Sigmoid colon (tissue), 7 donors: ENCODE data around the gene SPATA31E1. TPM values are rescaled to one million over a fixed set of nuclear protein-coding genes. Genes with fewer than 3 reads are reported as not detected.
"Not testable (repeated sequence)": the region's sequence is repeated elsewhere in the genome, so short reads cannot be mapped to it uniquely, and the experiment has no call there.

ENCODE experiments used
- DNase-seq: peaks from one replicate; pipeline ENCODE4 v3.0.0-alpha.2; 2019
- H3K27ac ChIP-seq, 4 donors: fragments of 200-600 bp; sonication (generic); one replicate each; pipeline ENCODE4 v1.5.1; 2016 to 2019; ENCODE audit warnings: mild to moderate bottlenecking in 1 of 4
- H3K27me3 ChIP-seq, 3 donors: fragments of 200-600 bp; sonication (generic); one replicate each; pipeline ENCODE4 v1.5.1; 2019; ENCODE audit warnings: mild to moderate bottlenecking in 1 of 3
- H3K36me3 ChIP-seq, 4 donors: fragments of 200-600 bp; sonication (generic); one replicate each; pipeline ENCODE4 v1.5.1; 2016 to 2019
- H3K4me1 ChIP-seq, 4 donors: fragments of 200-600 bp; sonication (generic); one replicate each; pipeline ENCODE4 v1.5.1; 2017 to 2019
- H3K4me3 ChIP-seq, 4 donors: fragments of 200-600 bp; sonication (generic); one replicate each; pipeline ENCODE4 v1.5.1; 2017 to 2019; ENCODE audit warnings: mild to moderate bottlenecking in 2 of 4, moderate library complexity in 1 of 4
- H3K9me3 ChIP-seq, 4 donors: fragments of 200-600 bp in 3 of 4; sonication (generic) in 3 of 4; one replicate each; pipeline versions ENCODE4 v1.5.1 to v1.6.1; 2013 to 2019
- CTCF ChIP-seq, 4 experiments: fragments of 450-650 bp in 3 of 4; fragments of 200-600 bp in 1 of 4; IDR thresholded peaks; one replicate each; pipeline ENCODE4 v1.5.1; 2016 to 2019; ENCODE audit warnings: antibody characterized with exemption in 4 of 4, mild to moderate bottlenecking in 3 of 4, moderate library complexity in 2 of 4
- EP300 ChIP-seq, 4 donors: sonication (generic); formaldehyde crosslinking; IDR thresholded peaks; one replicate each; pipeline ENCODE4 v1.6.1; 2017; ENCODE audit warnings: antibody characterized with exemption in 4 of 4
- POLR2A ChIP-seq, 2 donors: fragments of 450-650 bp; IDR thresholded peaks; one replicate each; pipeline ENCODE4 v1.6.1; 2016; ENCODE audit warnings: antibody characterized with exemption in 2 of 2, mild to moderate bottlenecking in 2 of 2, moderate library complexity in 2 of 2
- POLR2AphosphoS5 ChIP-seq, 4 donors: sonication (generic); formaldehyde crosslinking; IDR thresholded peaks; one replicate each; pipeline ENCODE4 v1.6.1; 2017; ENCODE audit warnings: antibody characterized with exemption in 4 of 4
- WGBS, 2 donors: extraction: QIAGEN DNeasy Blood & Tissue Kit; methylation state at CpG; one replicate each; pipeline ENCODE4 v1.1.7; 2013; 5-methylcytosine and 5-hydroxymethylcytosine counted together
- intact Hi-C: fragments of 100-400 bp; cut with DNase I; formaldehyde crosslinking; loops from one replicate; pipeline ENCODE4 v1.15.1; 2023
- polyA plus RNA-seq, 3 donors: library from polyadenylated mRNA; stranded (reverse); fragments of 200-250 nt; gene quantifications; one replicate each; pipeline ENCODE4 v1.2.3, GENCODE V29; 2013
- total RNA-seq, 4 donors: library from RNA; depleted of rRNA; stranded (reverse); fragments of >200 nt; gene quantifications; one replicate each; pipeline ENCODE4 v1.1.0, GENCODE V29; 2016
- donor health status: healthy with polysubstance abuse.
- donor health status: Bipolar disorder and iron deficiency.
- donor health status: healthy.

The SPATA31E1 gene
- total and polyA plus RNA-seq, 7 donors, result 0.01 TPM; not detected in 6

DNA sequence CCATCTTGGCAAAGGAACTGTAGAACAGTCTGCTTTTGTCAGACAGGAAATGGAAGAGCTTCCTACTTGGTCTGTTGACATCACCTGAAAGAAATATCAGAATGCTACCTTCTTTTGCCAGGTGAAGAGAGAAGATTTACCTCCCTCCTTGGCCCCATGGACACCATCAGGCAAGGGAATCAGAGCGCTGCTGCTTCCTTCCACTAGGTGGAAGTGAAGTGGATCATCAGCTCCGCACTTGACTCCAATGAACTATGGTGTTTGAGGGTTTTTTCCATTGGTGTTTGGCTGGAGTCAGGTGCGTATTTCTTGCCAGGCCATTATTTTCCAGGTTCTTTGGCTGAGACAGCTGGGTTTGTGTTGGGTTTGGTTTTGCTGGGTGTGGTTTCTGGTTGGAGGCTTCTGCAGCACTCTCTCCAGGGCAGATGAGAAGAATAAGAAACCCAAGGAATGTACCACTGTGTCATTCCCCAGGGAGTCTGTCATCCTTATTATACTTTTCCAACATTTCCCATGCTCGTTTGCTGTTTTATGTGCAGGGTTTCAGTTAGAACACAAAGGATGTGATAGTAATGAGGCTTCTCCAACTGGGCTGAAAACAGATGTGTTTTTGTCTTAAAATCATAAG lies 12.4 kb downstream of the SPATA31E1 start:
- Histone ChIP-seq H3K9me3 (no peaks in the 10 kb centered on the region), H3K4me1 (no peaks in the 10 kb centered on the region), H3K36me3 (no peaks in the 10 kb centered on the region), H3K4me3 (no peak overlapping the region), H3K27ac (no peak overlapping the region), H3K27me3 (no peaks in the 10 kb centered on the region)
- DNase-seq, result no peak
- 87 to 93% methylated on average over 4 of the region's 4 CpGs for WGBS, 2 donors
- intact Hi-C loops, result no loop called here
- TF ChIP-seq POLR2A (IDR thresholded peaks at IDR 0.05) (no peak), CTCF (IDR thresholded peaks at IDR 0.05) (no peak), POLR2AphosphoS5 (IDR thresholded peaks at IDR 0.05) (no peak), EP300 (IDR thresholded peaks at IDR 0.05) (no peak)

- H3K27me3 ChIP-seq, result no peaks in the 10 kb centered on the region
- H3K4me3 ChIP-seq, result no peak overlapping the region
- no peak for TF ChIP-seq EP300 (IDR thresholded peaks at IDR 0.05)
- TF ChIP-seq CTCF (IDR thresholded peaks at IDR 0.05), result no peak
- no peak for TF ChIP-seq POLR2A (IDR thresholded peaks at IDR 0.05)
- TF ChIP-seq POLR2AphosphoS5 (IDR thresholded peaks at IDR 0.05), result no peak
- no peaks in the 10 kb centered on the region for H3K36me3 ChIP-seq
- intact Hi-C loops, result no loop called here
- no peak for DNase-seq
- H3K9me3 ChIP-seq, result no peaks in the 10 kb centered on the region
- no peak overlapping the region for H3K27ac ChIP-seq
- H3K4me1 ChIP-seq, result no peaks in the 10 kb centered on the region
Measured at GRCh38 chr9:87896891-87897290, 14.2 kb downstream of the SPATA31E1 start.

GRCh38 chr9:87898151-87898550 lies 15.5 kb downstream of the SPATA31E1 start:
- no peak overlapping the region for H3K27ac ChIP-seq
- no peaks in the 10 kb centered on the region for H3K4me1 ChIP-seq
- H3K4me3 ChIP-seq, result no peak overlapping the region
- no peaks in the 10 kb centered on the region for H3K36me3 ChIP-seq
- DNase-seq, result no peak
- intact Hi-C loops, result no loop called here
- no peaks in the 10 kb centered on the region for H3K27me3 ChIP-seq
- H3K9me3 ChIP-seq, result peaks cover 0 to 4% (median 0%) of the 10 kb centered on the region in 4 donors
- TF ChIP-seq POLR2AphosphoS5 (IDR thresholded peaks at IDR 0.05), result no peak
- no peak for TF ChIP-seq CTCF (IDR thresholded peaks at IDR 0.05)
- no peak for TF ChIP-seq POLR2A (IDR thresholded peaks at IDR 0.05)
- no peak for TF ChIP-seq EP300 (IDR thresholded peaks at IDR 0.05)

- not testable (repeated sequence) for DNase-seq
Measured at GRCh38 chr9:87902371-87902770, 19.7 kb downstream of the SPATA31E1 start.

GRCh38 chr9:87909310-87910041 lies 26.8 kb downstream of the SPATA31E1 start:
- no peaks in the 10 kb centered on the region for H3K9me3 ChIP-seq
- no peak for TF ChIP-seq POLR2A (IDR thresholded peaks at IDR 0.05)
- TF ChIP-seq CTCF (IDR thresholded peaks at IDR 0.05), result no peak
- no peak for TF ChIP-seq POLR2AphosphoS5 (IDR thresholded peaks at IDR 0.05)
- TF ChIP-seq EP300 (IDR thresholded peaks at IDR 0.05), result no peak
- no peak overlapping the region for H3K27ac ChIP-seq
- no peaks in the 10 kb centered on the region for H3K4me1 ChIP-seq
- no peaks in the 10 kb centered on the region for H3K27me3 ChIP-seq
- no peak for DNase-seq
- intact Hi-C loops, result no loop called here
- 40 to 78% methylated on average over 20 of the region's 20 CpGs for WGBS, 2 donors
- no peak overlapping the region for H3K4me3 ChIP-seq
- no peaks in the 10 kb centered on the region for H3K36me3 ChIP-seq

More at GRCh38 chr9:87902371-87902770, 19.7 kb downstream of the SPATA31E1 start:
- H3K4me3 ChIP-seq, H3K9me3 ChIP-seq, H3K4me1 ChIP-seq, H3K27ac ChIP-seq, H3K27me3 ChIP-seq, intact Hi-C loops, H3K36me3 ChIP-seq: not testable (repeated sequence)
- WGBS, 2 donors, result 94 to 96% methylated on average over 11 of the region's 11 CpGs
